Measurements from ENCODE around the gene MAP2K7.

GRCh38 chr19:7940841-7941240 is 37.2 kb downstream of the MAP2K7 start:
- TF ChIP-seq, protein P1, sequence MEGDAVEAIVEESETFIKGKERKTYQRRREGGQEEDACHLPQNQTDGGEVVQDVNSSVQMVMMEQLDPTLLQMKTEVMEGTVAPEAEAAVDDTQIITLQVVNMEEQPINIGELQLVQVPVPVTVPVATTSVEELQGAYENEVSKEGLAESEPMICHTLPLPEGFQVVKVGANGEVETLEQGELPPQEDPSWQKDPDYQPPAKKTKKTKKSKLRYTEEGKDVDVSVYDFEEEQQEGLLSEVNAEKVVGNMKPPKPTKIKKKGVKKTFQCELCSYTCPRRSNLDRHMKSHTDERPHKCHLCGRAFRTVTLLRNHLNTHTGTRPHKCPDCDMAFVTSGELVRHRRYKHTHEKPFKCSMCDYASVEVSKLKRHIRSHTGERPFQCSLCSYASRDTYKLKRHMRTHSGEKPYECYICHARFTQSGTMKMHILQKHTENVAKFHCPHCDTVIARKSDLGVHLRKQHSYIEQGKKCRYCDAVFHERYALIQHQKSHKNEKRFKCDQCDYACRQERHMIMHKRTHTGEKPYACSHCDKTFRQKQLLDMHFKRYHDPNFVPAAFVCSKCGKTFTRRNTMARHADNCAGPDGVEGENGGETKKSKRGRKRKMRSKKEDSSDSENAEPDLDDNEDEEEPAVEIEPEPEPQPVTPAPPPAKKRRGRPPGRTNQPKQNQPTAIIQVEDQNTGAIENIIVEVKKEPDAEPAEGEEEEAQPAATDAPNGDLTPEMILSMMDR (IDR thresholded peaks at IDR 0.05) = no peak
- no peak for TF ChIP-seq POLR2A (IDR thresholded peaks at IDR 0.05)
- TF ChIP-seq EP300 (IDR thresholded peaks at IDR 0.05) = no peak
